ENCODE measurements around the gene ALPI.

The ALPI gene

GRCh38 chr2:232501794-232502390, 45.9 kb downstream of the ALPI start:
- DNase-seq: no peak

- DNase-seq: peak; percentile 61
Measured at GRCh38 chr2:232502511-232502910, 46.6 kb downstream of the ALPI start.

DNA sequence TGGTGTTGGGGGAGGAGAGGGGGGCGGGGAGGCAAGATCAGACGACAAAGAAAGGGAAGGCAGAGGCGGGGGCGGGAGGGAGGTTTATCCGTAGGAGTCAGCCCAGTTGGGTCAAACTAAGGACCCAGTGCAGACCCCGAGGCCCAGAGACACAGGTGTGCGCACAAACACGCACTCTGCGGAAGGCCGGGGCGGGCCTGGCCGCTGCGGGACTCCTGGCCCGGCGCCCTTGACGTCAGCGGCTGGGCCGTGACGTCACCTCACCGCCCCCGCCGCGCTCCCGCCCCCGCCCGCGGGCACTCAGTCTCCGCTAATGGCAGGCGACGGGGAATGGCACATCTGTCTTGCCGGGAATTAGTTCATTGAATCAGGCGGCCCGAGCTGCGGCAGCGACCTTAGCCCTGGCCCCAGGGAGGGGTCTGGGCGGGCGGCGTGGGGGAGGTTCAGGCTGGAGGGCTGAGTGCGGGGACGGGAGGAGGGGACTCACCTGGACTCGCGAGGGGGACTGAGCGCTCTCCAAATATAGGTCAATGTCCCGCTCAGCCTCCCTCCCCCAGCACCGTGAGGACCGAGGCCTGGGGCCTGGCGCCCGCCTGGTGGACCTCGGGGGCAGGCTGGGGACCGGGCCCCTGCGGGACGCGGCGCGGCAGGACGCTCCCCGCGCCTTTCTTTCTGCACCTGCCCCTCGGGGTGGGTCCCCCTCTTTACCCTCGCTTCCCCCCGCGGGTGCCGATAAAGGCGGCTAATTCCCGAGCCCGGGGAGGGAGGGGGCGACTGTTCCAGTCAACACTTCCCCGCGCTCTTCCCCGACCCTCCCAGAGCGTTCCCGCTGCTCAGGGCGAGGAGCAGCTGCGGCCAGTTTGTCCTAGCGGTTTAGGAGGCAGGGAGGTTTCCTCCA, 47.2 kb downstream of the ALPI start:
- peak; percentile 70 for DNase-seq

GRCh38 chr2:232503809-232504323, 47.9 kb downstream of the ALPI start:
- no peak for DNase-seq

GRCh38 chr2:232504438-232504837, 48.5 kb downstream of the ALPI start:
- DNase-seq: no peak

DNA sequence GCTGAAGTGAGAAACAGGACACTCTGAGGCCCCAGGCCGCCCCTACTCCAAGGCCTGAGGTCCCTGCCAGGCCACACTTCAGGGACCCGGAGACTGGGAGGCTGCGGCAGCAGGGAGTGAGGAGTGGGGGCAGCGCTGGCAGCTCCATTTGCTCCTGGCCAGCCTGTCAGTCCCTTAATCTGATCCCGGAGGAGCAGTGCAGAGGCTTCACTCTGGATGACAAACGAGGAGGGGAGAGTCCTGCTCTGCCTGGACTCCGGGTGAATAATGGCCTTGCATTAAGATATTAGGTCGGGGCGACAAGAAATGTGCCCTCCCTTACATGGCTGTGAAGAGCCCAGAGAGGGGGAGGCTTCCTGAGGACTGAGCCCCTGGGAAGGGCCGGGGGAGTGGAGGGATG, 49.9 kb downstream of the ALPI start:
- peak; percentile 57 for DNase-seq

DNA sequence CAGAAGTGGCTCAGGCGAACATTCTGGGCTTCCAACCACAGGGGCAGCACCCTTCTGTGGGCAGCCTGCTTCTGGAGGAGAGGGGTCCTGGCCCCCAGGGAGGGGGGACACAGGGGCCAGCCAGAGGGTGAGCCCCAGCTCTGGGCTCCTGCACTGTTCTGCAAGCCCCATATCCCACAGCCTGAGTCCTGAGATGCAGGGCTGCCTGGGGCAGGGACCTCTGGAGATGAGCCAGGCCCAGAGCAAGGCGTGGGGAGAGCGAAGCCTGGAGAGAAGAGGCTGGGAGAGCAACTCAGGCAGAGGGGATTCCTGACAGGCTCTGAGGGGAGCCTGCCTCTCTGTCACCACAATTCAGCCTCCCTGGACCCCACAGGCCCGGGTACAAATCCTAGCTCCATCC, 50.8 kb downstream of the ALPI start:
- peak; percentile 54 for DNase-seq

GRCh38 chr2:232508251-232508650, 52.3 kb downstream of the ALPI start:
- DNase-seq: no peak
